ACC112 (cell line): ENCODE results near the gene ZDHHC8.

ENCODE experiments used
- H2AFZ ChIP-seq: fragments of 200-600 bp; sonication (generic); one replicate; pipeline ENCODE4 v1.6.0; 2017; ENCODE audit warnings: antibody characterized with exemption, low read length; ENCODE audit not compliant: unreplicated experiment
- H3K27ac ChIP-seq: fragments of 200-600 bp; sonication (generic); 2 replicates; pipeline ENCODE4 v1.5.1; 2014; ENCODE audit warnings: low read depth, mild to moderate bottlenecking, antibody characterized with exemption, low read length, moderate library complexity
- H3K27me3 ChIP-seq: fragments of 200-600 bp; sonication (generic); 2 replicates; pipeline ENCODE4 v1.6.1; 2014; ENCODE audit warnings: mild to moderate bottlenecking, antibody characterized with exemption, low read length, moderate library complexity, mixed read lengths; ENCODE audit not compliant: insufficient read depth
- H3K36me3 ChIP-seq: fragments of 200-600 bp; sonication (generic); 2 replicates; pipeline ENCODE4 v1.6.1; 2016; ENCODE audit warnings: mild to moderate bottlenecking, antibody characterized with exemption, low read length, moderate library complexity, mixed read lengths; ENCODE audit not compliant: insufficient read depth
- H3K4me1 ChIP-seq: fragments of 200-600 bp; sonication (generic); one replicate; pipeline ENCODE4 v1.6.1; 2016; ENCODE audit warnings: low read length, mixed read lengths; ENCODE audit not compliant: insufficient read depth, unreplicated experiment, control insufficient read depth
- H3K4me3 ChIP-seq: fragments of 200-600 bp; sonication (generic); 2 replicates; pipeline ENCODE4 v1.5.1; 2014; ENCODE audit warnings: mild to moderate bottlenecking, low read depth, low read length
- H3K79me2 ChIP-seq: fragments of 200-600 bp; sonication (generic); one replicate; pipeline ENCODE4 v1.6.0; 2016; ENCODE audit warnings: low read length; ENCODE audit not compliant: control insufficient read depth, unreplicated experiment, insufficient read depth

ZDHHC8 gene

GRCh38 chr22:20109411-20110358 lies 21.9 kb upstream of the ZDHHC8 start:
- no peak overlapping the region for H2AFZ ChIP-seq
- no peak overlapping the region for H3K27ac ChIP-seq
- H3K4me1 ChIP-seq = no peaks in the 10 kb centered on the region
- peaks cover under 1% of the 10 kb centered on the region for H3K79me2 ChIP-seq
- no peaks in the 10 kb centered on the region for H3K27me3 ChIP-seq
- H3K36me3 ChIP-seq = no peaks in the 10 kb centered on the region
- no peak overlapping the region for H3K4me3 ChIP-seq

GRCh38 chr22:20110359-20110985 lies 21.1 kb upstream of the ZDHHC8 start:
- no peak overlapping the region for H3K27ac ChIP-seq
- peaks cover 5% of the 10 kb centered on the region for H3K79me2 ChIP-seq
- H3K4me3 ChIP-seq = no peak overlapping the region
- no peaks in the 10 kb centered on the region for H3K4me1 ChIP-seq
- no peak overlapping the region for H2AFZ ChIP-seq
- H3K36me3 ChIP-seq = no peaks in the 10 kb centered on the region
- H3K27me3 ChIP-seq = no peaks in the 10 kb centered on the region

- H3K27ac ChIP-seq = no peak overlapping the region
- H3K4me1 ChIP-seq = peaks cover 6% of the 10 kb centered on the region
- H3K36me3 ChIP-seq = no peaks in the 10 kb centered on the region
- H3K79me2 ChIP-seq = peaks cover 12% of the 10 kb centered on the region
- no peak overlapping the region for H3K4me3 ChIP-seq
- no peaks in the 10 kb centered on the region for H3K27me3 ChIP-seq
- no peak overlapping the region for H2AFZ ChIP-seq
Measured at GRCh38 chr22:20111045-20111688, 20.4 kb upstream of the ZDHHC8 start.

GRCh38 chr22:20111689-20112622 lies 19.6 kb upstream of the ZDHHC8 start:
- Histone ChIP-seq H2AFZ (no peak overlapping the region), H3K36me3 (no peaks in the 10 kb centered on the region), H3K79me2 (peaks cover 16% of the 10 kb centered on the region), H3K27ac (no peak overlapping the region), H3K27me3 (no peaks in the 10 kb centered on the region), H3K4me3 (no peak overlapping the region), H3K4me1 (peaks cover 6% of the 10 kb centered on the region)

- H3K27me3 ChIP-seq = no peaks in the 10 kb centered on the region
- H3K79me2 ChIP-seq = peaks cover 19% of the 10 kb centered on the region
- H2AFZ ChIP-seq = no peak overlapping the region
- H3K4me1 ChIP-seq = peaks cover 6% of the 10 kb centered on the region
- no peaks in the 10 kb centered on the region for H3K36me3 ChIP-seq
- H3K4me3 ChIP-seq = no peak overlapping the region
- no peak overlapping the region for H3K27ac ChIP-seq
Measured at GRCh38 chr22:20112623-20113511, 18.7 kb upstream of the ZDHHC8 start.

GRCh38 chr22:20113551-20114310 lies 17.9 kb upstream of the ZDHHC8 start:
- Histone ChIP-seq H3K79me2 (peaks cover 28% of the 10 kb centered on the region), H3K4me1 (peaks cover 8% of the 10 kb centered on the region), H3K27me3 (no peaks in the 10 kb centered on the region), H3K4me3 (no peak overlapping the region), H2AFZ (no peak overlapping the region), H3K27ac (no peak overlapping the region), H3K36me3 (no peaks in the 10 kb centered on the region)

- H2AFZ ChIP-seq = no peak overlapping the region
Measured at GRCh38 chr22:20114506-20115475, 16.8 kb upstream of the ZDHHC8 start.

GRCh38 chr22:20115691-20116375 lies 15.8 kb upstream of the ZDHHC8 start, which contains the start of gene RANBP1:
TSS of gene RANBP1 (plus strand) at chr22:20116104. CDS start at chr22:20116185, 81 bp downstream.
- H3K27me3 ChIP-seq = no peaks in the 10 kb centered on the region
- peak within 1 kb of the TSS; percentile 61 for H3K27ac ChIP-seq
- peaks cover 4% of the 10 kb centered on the region; the same call in 1 of the 2 replicates for H3K36me3 ChIP-seq
- peaks cover 15% of the 10 kb centered on the region for H3K4me1 ChIP-seq
- peak within 1 kb of the TSS; percentile 51 for H2AFZ ChIP-seq
- H3K79me2 ChIP-seq = peaks cover 49% of the 10 kb centered on the region
- H3K4me3 ChIP-seq = peak within 1 kb of the TSS; percentile 91

More at GRCh38 chr22:20114506-20115475, 16.8 kb upstream of the ZDHHC8 start:
- Histone ChIP-seq H3K4me1 (peaks cover 15% of the 10 kb centered on the region), H3K4me3 (peak overlapping the region; percentile 91; the same call in 1 of the 2 replicates), H3K79me2 (peaks cover 39% of the 10 kb centered on the region), H3K27me3 (no peaks in the 10 kb centered on the region), H3K36me3 (peaks cover 4% of the 10 kb centered on the region; the same call in 1 of the 2 replicates), H3K27ac (no peak overlapping the region)
